Endothelial cell of hepatic sinusoid (primary cell): ENCODE results near the gene HECA.

ENCODE experiments used
- in situ Hi-C: cut with HindIII; loops from 2 replicates; pipeline ENCODE4 v1.10.0; 2017; ENCODE audit warnings: low sequenced_read_pairs

The HECA gene

GRCh38 chr6:139159016-139159415 is 24.1 kb downstream of the HECA start:
- in situ Hi-C loops = no loop called here

- in situ Hi-C loops = no loop called here
Observed at GRCh38 chr6:139161169-139161568, 26.3 kb downstream of the HECA start.

GRCh38 chr6:139161817-139162284 is 27.0 kb downstream of the HECA start:
- in situ Hi-C loops = no loop called here

GRCh38 chr6:139164001-139164400 is 29.1 kb downstream of the HECA start:
- in situ Hi-C loops = no loop called here

GRCh38 chr6:139165324-139165723 is 30.4 kb downstream of the HECA start:
- in situ Hi-C loops = no loop called here

DNA sequence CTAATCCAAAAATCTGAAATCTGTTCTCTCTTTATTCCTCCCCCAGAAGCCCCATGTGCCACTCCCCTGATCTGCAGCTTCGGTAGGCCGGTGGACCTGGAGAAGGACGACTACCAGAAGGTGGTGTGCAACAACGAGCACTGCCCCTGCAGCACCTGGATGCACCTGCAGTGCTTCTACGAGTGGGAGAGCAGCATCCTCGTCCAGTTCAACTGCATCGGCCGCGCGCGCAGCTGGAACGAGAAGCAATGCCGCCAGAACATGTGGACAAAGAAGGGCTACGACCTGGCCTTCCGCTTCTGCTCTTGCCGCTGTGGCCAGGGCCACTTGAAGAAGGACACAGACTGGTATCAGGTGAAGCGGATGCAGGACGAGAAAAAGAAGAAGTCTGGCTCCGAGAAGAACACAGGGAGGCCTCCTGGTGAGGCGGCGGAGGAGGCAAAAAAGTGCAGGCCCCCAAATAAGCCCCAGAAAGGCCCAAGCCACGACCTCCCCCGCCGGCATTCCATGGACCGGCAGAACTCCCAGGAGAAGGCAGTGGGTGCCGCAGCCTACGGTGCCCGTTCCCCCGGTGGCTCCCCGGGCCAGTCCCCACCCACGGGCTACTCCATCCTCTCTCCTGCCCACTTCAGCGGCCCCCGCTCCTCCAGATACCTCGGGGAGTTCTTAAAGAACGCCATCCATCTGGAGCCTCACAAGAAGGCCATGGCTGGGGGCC is 31.5 kb downstream of the HECA start:
- in situ Hi-C loops = no loop called here

GRCh38 chr6:139166956-139167313 is 32.1 kb downstream of the HECA start:
- in situ Hi-C loops = no loop called here

DNA sequence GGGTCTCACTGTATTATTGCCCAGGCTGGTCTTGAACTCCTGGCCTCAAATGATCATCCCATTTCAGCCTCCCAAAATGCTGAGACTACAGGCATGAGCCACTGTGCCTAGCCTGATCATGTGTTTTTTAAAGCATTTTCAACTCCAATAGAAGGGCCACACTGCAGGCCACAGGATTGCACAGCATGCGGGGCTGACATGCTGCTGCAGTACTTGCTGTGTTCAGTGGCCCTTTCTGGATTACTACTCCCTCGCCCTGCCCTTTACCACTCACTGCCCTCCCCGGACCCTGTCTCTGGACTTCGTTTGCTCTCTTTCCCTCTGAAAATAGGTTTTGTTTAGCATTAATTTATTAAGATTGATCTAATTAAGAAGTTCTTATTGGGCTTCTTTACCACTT is 37.3 kb downstream of the HECA start:
- in situ Hi-C loops = no loop called here

DNA sequence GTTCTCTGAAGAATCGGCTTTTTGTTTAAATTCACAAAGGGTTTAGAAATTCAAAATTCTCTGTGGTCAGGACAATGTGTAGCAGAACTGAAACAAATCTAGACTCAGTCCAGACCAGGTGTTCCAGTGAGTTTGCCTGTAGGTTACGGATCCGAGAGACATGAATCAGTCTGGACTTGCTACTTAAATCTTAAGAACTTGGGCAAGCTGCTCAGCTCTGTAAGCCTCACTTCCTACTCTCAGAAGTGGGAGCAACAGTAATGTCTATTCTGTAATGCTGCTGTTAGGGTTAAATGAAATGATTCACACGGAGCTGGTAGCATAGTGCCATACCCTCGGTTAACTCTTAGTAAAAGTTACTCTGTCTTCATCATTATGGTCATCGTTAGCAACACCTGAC is 37.7 kb downstream of the HECA start:
- in situ Hi-C loops = no loop called here

DNA sequence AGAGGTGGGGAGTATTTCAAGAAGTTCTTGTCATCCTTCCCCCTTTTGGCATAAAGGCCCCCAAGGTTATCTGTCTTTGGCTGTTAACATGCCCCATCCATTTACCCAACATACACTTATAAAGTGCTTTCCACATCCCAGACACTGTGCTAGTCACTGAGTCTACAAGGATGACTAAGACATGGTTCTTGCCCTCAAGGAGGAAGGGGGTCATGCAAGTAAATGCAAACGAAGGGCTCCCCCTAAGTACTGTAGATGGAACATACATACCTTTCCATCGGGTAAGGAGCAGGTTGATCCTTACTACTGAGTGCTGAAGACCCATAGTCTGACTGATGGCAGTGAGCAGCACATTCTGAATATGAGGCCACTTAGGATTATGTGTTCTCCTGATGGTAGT is 38.3 kb downstream of the HECA start:
- in situ Hi-C loops = no loop called here

- in situ Hi-C loops = no loop called here
Observed at GRCh38 chr6:139173822-139174221, 38.9 kb downstream of the HECA start.

GRCh38 chr6:139174961-139175360 is 40.1 kb downstream of the HECA start:
- in situ Hi-C loops = no loop called here

GRCh38 chr6:139175389-139175948 is 40.6 kb downstream of the HECA start:
- in situ Hi-C loops = no loop called here

- in situ Hi-C loops = no loop called here
Observed at GRCh38 chr6:139181236-139181635, 46.4 kb downstream of the HECA start.

- in situ Hi-C loops = no loop called here
Observed at GRCh38 chr6:139184047-139184446, 49.2 kb downstream of the HECA start.

DNA sequence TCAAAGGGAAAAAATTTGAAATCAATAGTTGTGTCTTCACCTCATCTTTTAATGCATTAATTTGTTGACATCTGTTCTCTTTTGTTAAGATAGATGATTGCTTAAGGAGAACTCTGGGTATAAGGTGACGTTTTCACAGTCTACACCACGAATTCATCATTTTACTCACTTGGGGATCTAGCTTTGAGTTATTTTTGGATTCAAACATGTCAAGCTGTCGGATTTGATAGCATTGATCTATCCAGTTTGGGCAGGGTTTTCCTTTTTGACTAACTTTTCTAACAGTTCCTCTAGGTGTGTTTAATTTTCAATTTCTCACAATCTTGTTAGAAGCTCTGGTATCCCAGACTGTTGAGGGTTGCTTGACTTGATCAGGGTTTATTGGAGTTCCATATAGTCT is 49.6 kb downstream of the HECA start:
- in situ Hi-C loops = no loop called here

- in situ Hi-C loops = no loop called here
Observed at GRCh38 chr6:139186242-139186641, 51.4 kb downstream of the HECA start.

- in situ Hi-C loops = no loop called here
Observed at GRCh38 chr6:139186692-139187091, 51.8 kb downstream of the HECA start.

DNA sequence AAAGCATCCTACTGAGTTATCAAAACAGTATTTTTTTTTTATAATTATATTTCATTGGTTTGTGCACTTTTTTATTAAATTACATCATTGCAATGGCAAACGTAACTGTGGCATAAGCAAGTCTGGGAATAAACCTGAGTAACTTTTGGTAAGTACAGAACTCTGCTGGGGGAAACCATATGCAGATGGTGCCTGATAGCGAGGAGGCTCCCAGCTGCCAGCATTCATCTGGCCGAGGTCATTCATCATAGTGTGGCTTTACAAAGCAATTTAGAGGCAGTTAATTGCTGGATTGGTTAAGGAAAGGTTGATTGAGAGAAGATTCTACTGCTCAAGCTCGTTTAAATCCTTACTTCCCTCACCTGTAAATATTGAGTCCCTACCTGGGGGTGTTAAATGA is 52.6 kb downstream of the HECA start:
- in situ Hi-C loops = no loop called here

- in situ Hi-C loops = no loop called here
Observed at GRCh38 chr6:139189665-139190064, 54.8 kb downstream of the HECA start.

GRCh38 chr6:139194740-139195139 is 59.9 kb downstream of the HECA start:
- in situ Hi-C loops = no loop called here

- in situ Hi-C loops = no loop called here
Observed at GRCh38 chr6:139198529-139199288, 63.8 kb downstream of the HECA start.
